ENCODE results near the gene GJE1.
A peak's percentile ranks its signal among the peaks of the same experiment; 100 is the strongest.
"Not testable (repeated sequence)": the region's sequence is repeated elsewhere in the genome, so short reads cannot be mapped to it uniquely, and the experiment has no call there.

The GJE1 gene

GRCh38 chr6:142132625-142133024, at the start of gene GJE1:
TSS of gene GJE1 (plus strand) at chr6:142132925. CDS start at chr6:142133159, 234 bp downstream.
- no peak for DNase-seq (ENCODE audit: low read depth in 3 of 3)

GRCh38 chr6:142087950-142088857, 44.5 kb upstream of the GJE1 start:
- DNase-seq (ENCODE audit: low read depth in 3 of 3) = no peak

- no peak for DNase-seq (ENCODE audit: low read depth in 3 of 3)
These were observed 43.9 kb upstream of the GJE1 start for GRCh38 chr6:142088858-142089216.

GRCh38 chr6:142104820-142105219, 27.9 kb upstream of the GJE1 start:
- DNase-seq (ENCODE audit: low read depth in 3 of 3) = not testable (repeated sequence)

- DNase-seq (ENCODE audit: low read depth in 3 of 3) = not testable (repeated sequence)
These were observed 21.9 kb upstream of the GJE1 start for GRCh38 chr6:142110820-142111219.

- peak; percentile 14 to 37 (median 31) for DNase-seq (ENCODE audit: low read depth in 3 of 3)
These were observed 20.2 kb upstream of the GJE1 start for GRCh38 chr6:142112451-142113061.

- DNase-seq (ENCODE audit: low read depth in 3 of 3) = no peak
These were observed 15.4 kb upstream of the GJE1 start for GRCh38 chr6:142117366-142117765.

- DNase-seq (ENCODE audit: low read depth in 3 of 3) = no peak
These were observed 14.4 kb upstream of the GJE1 start for GRCh38 chr6:142118328-142118727.

GRCh38 chr6:142118925-142119324, 13.8 kb upstream of the GJE1 start:
- no peak for DNase-seq (ENCODE audit: low read depth in 3 of 3)

- DNase-seq (ENCODE audit: low read depth in 3 of 3) = no peak
These were observed 11.4 kb upstream of the GJE1 start for GRCh38 chr6:142121342-142121741.

- no peak for DNase-seq (ENCODE audit: low read depth in 3 of 3)
These were observed 1.9 kb upstream of the GJE1 start for GRCh38 chr6:142130814-142131213.

- no peak for DNase-seq (ENCODE audit: low read depth in 3 of 3)
These were observed 6.2 kb downstream of the GJE1 start for GRCh38 chr6:142138876-142139275.

GRCh38 chr6:142141531-142141930, 8.8 kb downstream of the GJE1 start:
- not testable (repeated sequence) for DNase-seq (ENCODE audit: low read depth in 3 of 3)

- DNase-seq (ENCODE audit: low read depth in 3 of 3) = peak; percentile 77 to 96 (median 90)
These were observed 14.3 kb downstream of the GJE1 start, which contains the start of the genes NMBR and VTA1 for GRCh38 chr6:142146828-142147662. TSS of gene NMBR (minus strand) at chr6:142147122. CDS start at chr6:142088658, 58,464 bp downstream. TSS of gene VTA1 (plus strand) at chr6:142147263. CDS start at chr6:142147288, 25 bp downstream.

GRCh38 chr6:142152746-142153145, 20.0 kb downstream of the GJE1 start:
- DNase-seq (ENCODE audit: low read depth in 3 of 3) = no peak

- DNase-seq (ENCODE audit: low read depth in 3 of 3) = no peak
These were observed 20.5 kb downstream of the GJE1 start for GRCh38 chr6:142153196-142153595.

- no peak for DNase-seq (ENCODE audit: low read depth in 3 of 3)
These were observed 21.6 kb downstream of the GJE1 start for GRCh38 chr6:142154336-142154735.

GRCh38 chr6:142155091-142155490, 22.4 kb downstream of the GJE1 start:
- DNase-seq (ENCODE audit: low read depth in 3 of 3) = no peak

- DNase-seq (ENCODE audit: low read depth in 3 of 3) = no peak
These were observed 23.4 kb downstream of the GJE1 start for GRCh38 chr6:142155895-142156757.

GRCh38 chr6:142156758-142157068, 24.0 kb downstream of the GJE1 start:
- not testable (repeated sequence) for DNase-seq (ENCODE audit: low read depth in 3 of 3)

GRCh38 chr6:142162780-142163179, 30.1 kb downstream of the GJE1 start:
- DNase-seq (ENCODE audit: low read depth in 3 of 3) = no peak

Data from stimulated activated CD4-positive, alpha-beta T cell treated with anti-CD3 and anti-CD28 coated beads, TNF-alpha, amount 100 ng/mL, for 4 hours (primary cell).